Nephron progenitor cell (in vitro differentiated cells): ENCODE measurements around the gene ASPHD1.
"Not testable (repeated sequence)": the region's sequence is repeated elsewhere in the genome, so short reads cannot be mapped to it uniquely, and the experiment has no call there.

Experiments used
- DNase-seq: peaks from one replicate; pipeline ENCODE4 v3.0.0; 2021
- H3K27ac Mint-ChIP-seq: 2 replicates; pipeline ENCODE4 v1.8.0; 2021; ENCODE audit warnings: mild to moderate bottlenecking, moderate library complexity, mixed read lengths
- H3K27me3 Mint-ChIP-seq: 2 replicates; pipeline ENCODE4 v1.8.0; 2021; ENCODE audit warnings: mild to moderate bottlenecking, low read depth, mixed read lengths; ENCODE audit not compliant: poor library complexity
- H3K36me3 Mint-ChIP-seq: 2 replicates; pipeline ENCODE4 v1.8.0; 2021; ENCODE audit warnings: low read depth, mixed read lengths
- H3K4me1 Mint-ChIP-seq: 2 replicates; pipeline ENCODE4 v1.8.0; 2021; ENCODE audit warnings: mixed read lengths
- H3K4me3 Mint-ChIP-seq: 2 replicates; pipeline ENCODE4 v1.8.0; 2021; ENCODE audit warnings: mild to moderate bottlenecking, moderate library complexity, mixed read lengths
- H3K9me3 Mint-ChIP-seq: 2 replicates; pipeline ENCODE4 v1.8.0; 2021; ENCODE audit warnings: mild to moderate bottlenecking, moderate library complexity, mixed read lengths
- CTCF ChIP-seq: fragments of 200-600 bp; sonication (generic); IDR thresholded peaks from 2 replicates; pipeline ENCODE4 v1.5.0; 2021; ENCODE audit warnings: antibody characterized with exemption

ASPHD1 gene

GRCh38 chr16:29883987-29884386, 16.3 kb upstream of the ASPHD1 start:
- no peak for TF ChIP-seq CTCF
- no peaks in the 10 kb centered on the region for H3K36me3 Mint-ChIP-seq
- no peaks in the 10 kb centered on the region for H3K9me3 Mint-ChIP-seq
- H3K4me1 Mint-ChIP-seq: no peaks in the 10 kb centered on the region
- DNase-seq: no peak
- H3K27me3 Mint-ChIP-seq: peaks cover 17% of the 10 kb centered on the region
- no peak overlapping the region for H3K27ac Mint-ChIP-seq
- peak overlapping the region; percentile 64 for H3K4me3 Mint-ChIP-seq

GRCh38 chr16:29889372-29889771, 10.9 kb upstream of the ASPHD1 start:
- H3K36me3 Mint-ChIP-seq, H3K4me1 Mint-ChIP-seq, H3K4me3 Mint-ChIP-seq, H3K27ac Mint-ChIP-seq, H3K27me3 Mint-ChIP-seq, H3K9me3 Mint-ChIP-seq, DNase-seq: not testable (repeated sequence)

GRCh38 chr16:29891525-29892457, 8.5 kb upstream of the ASPHD1 start:
- H3K36me3 Mint-ChIP-seq: no peaks in the 10 kb centered on the region
- no peak for TF ChIP-seq CTCF
- DNase-seq: no peak
- H3K4me3 Mint-ChIP-seq: no peak overlapping the region
- peaks cover 10% of the 10 kb centered on the region for H3K27me3 Mint-ChIP-seq
- H3K4me1 Mint-ChIP-seq: peaks cover 5% of the 10 kb centered on the region
- H3K27ac Mint-ChIP-seq: no peak overlapping the region
- no peaks in the 10 kb centered on the region for H3K9me3 Mint-ChIP-seq

GRCh38 chr16:29892458-29892813, 7.9 kb upstream of the ASPHD1 start:
- Mint-ChIP-seq H3K27me3 (peaks cover 10% of the 10 kb centered on the region), H3K27ac (no peak overlapping the region), H3K36me3 (no peaks in the 10 kb centered on the region), H3K9me3 (no peaks in the 10 kb centered on the region), H3K4me3 (no peak overlapping the region), H3K4me1 (peaks cover 10% of the 10 kb centered on the region)
- no peak for DNase-seq
- no peak for TF ChIP-seq CTCF

GRCh38 chr16:29893553-29893952, 6.7 kb upstream of the ASPHD1 start:
- DNase-seq: no peak
- Mint-ChIP-seq H3K36me3 (no peaks in the 10 kb centered on the region), H3K27me3 (peaks cover 16% of the 10 kb centered on the region), H3K27ac (no peak overlapping the region), H3K4me3 (no peak overlapping the region), H3K4me1 (peaks cover 21% of the 10 kb centered on the region), H3K9me3 (no peaks in the 10 kb centered on the region)
- no peak for TF ChIP-seq CTCF

GRCh38 chr16:29894352-29894751, 5.9 kb upstream of the ASPHD1 start:
- Mint-ChIP-seq H3K4me1 (peaks cover 29% of the 10 kb centered on the region), H3K36me3 (no peaks in the 10 kb centered on the region), H3K4me3 (no peak overlapping the region), H3K9me3 (no peaks in the 10 kb centered on the region), H3K27ac (no peak overlapping the region), H3K27me3 (peaks cover 20% of the 10 kb centered on the region)
- TF ChIP-seq CTCF: no peak
- DNase-seq: no peak
